ENCODE data around the gene ITGAX.

DNA sequence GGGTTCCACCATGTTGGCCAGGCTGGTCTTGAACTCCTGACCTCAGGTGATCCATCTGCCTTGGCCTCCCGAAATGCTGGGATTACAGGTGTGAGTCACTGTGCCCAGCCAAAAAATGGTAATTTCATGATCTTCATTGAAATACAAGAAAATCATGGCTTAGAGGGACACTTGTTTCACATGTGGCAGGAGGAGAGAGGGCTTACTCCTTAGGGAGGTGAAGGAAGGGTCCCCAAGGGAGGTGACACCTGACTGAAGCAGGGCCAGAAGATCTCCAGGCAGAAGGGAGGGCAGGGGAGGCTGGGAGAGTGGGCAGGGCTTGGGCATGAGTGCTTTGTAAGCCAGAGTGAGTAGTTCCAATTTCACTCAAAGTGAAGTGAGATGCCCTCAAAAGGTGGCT lies 20.0 kb upstream of the ITGAX start:
- TF ChIP-seq, protein P1, sequence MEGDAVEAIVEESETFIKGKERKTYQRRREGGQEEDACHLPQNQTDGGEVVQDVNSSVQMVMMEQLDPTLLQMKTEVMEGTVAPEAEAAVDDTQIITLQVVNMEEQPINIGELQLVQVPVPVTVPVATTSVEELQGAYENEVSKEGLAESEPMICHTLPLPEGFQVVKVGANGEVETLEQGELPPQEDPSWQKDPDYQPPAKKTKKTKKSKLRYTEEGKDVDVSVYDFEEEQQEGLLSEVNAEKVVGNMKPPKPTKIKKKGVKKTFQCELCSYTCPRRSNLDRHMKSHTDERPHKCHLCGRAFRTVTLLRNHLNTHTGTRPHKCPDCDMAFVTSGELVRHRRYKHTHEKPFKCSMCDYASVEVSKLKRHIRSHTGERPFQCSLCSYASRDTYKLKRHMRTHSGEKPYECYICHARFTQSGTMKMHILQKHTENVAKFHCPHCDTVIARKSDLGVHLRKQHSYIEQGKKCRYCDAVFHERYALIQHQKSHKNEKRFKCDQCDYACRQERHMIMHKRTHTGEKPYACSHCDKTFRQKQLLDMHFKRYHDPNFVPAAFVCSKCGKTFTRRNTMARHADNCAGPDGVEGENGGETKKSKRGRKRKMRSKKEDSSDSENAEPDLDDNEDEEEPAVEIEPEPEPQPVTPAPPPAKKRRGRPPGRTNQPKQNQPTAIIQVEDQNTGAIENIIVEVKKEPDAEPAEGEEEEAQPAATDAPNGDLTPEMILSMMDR (IDR thresholded peaks at IDR 0.05 in 4 of 5, conservative IDR thresholded peaks at IDR 0.05 in 1 of 5) = no peak
- TF ChIP-seq POLR2A (IDR thresholded peaks at IDR 0.05) = no peak

All from gastrocnemius medialis (tissue), 4 donors.